C4-2B (cell line): ENCODE results near the gene RLBP1.

Source experiments
- ZFX ChIP-seq: fragments of 450-650 bp; IDR thresholded peaks from 2 replicates; pipeline ENCODE4 v1.6.1; 2017
- TF ChIP-seq, protein P1 (sequence below): fragments of 450-650 bp; conservative IDR thresholded peaks from 2 replicates; pipeline ENCODE4 v1.5.1; 2017; ENCODE audit warnings: mild to moderate bottlenecking

DNA sequence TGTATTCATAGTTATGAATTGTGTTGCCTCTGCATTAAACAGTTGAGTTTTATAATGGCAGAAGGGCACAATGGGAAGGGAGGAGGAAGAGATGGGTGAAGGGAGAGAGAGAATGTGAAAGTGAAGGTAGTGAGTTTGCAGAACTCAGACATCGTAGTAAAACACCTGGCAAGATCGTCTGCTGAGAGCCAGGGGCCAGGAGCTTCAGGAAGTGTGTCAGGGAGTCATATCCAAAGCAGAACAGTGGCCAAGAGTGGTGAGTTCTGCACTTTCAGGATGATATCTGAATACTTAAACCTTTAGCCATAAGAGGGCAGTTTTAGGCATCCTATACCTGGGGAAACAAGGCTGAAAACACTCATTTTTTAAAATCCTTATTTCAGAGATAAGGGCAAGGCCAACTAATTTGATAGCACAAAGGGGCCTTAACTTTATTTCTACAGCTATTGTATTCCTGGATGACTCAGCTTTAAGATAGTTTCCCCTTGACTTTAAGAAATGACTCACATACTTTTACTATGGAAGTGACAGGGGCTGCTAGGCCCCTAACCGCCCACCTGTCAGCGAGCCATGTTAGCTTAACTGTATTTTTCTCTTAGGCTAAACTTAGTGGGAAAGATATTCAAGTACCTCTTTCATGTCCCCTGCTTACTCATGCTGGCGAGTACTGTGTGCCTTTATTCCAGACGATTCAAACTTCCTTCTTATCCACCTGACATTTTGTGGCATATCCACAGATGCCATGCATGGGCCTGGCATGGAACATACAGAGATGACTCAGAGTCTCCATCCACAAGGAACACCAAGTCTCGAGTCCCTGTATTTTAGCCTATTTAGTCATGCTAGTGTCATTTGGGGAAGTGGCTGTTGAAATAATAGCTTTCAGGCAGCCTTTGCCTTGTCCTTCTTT is 53.9 kb downstream of the RLBP1 start:
- TF ChIP-seq, protein P1, sequence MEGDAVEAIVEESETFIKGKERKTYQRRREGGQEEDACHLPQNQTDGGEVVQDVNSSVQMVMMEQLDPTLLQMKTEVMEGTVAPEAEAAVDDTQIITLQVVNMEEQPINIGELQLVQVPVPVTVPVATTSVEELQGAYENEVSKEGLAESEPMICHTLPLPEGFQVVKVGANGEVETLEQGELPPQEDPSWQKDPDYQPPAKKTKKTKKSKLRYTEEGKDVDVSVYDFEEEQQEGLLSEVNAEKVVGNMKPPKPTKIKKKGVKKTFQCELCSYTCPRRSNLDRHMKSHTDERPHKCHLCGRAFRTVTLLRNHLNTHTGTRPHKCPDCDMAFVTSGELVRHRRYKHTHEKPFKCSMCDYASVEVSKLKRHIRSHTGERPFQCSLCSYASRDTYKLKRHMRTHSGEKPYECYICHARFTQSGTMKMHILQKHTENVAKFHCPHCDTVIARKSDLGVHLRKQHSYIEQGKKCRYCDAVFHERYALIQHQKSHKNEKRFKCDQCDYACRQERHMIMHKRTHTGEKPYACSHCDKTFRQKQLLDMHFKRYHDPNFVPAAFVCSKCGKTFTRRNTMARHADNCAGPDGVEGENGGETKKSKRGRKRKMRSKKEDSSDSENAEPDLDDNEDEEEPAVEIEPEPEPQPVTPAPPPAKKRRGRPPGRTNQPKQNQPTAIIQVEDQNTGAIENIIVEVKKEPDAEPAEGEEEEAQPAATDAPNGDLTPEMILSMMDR = no peak
- no peak for TF ChIP-seq ZFX
